PC-9 (cell line): ENCODE data around the gene BMP8A. TPM values are rescaled to one million over a fixed set of nuclear protein-coding genes. Genes with fewer than 3 reads are reported as not detected.
"Not testable (repeated sequence)": the region's sequence is repeated elsewhere in the genome, so short reads cannot be mapped to it uniquely, and the experiment has no call there.

Source experiments
- BruUV-seq: library from RNA; stranded (reverse); fragments of 400-500 nt; replicated peaks from 2 replicates; lab custom pipeline; 2021; lab: Mats Ljungman, UMichigan
- CTCF ChIA-PET: fragments of 300-600 bp; sonication (Branson Sonifier 250); formaldehyde crosslinking; loops from one replicate; lab custom pipeline; 2022; ENCODE audit warnings: antibody characterized with exemption; lab: Charles Lee
- POLR2A ChIA-PET: fragments of 300-600 bp; sonication (Branson Sonifier 250); formaldehyde crosslinking; loops from one replicate; lab custom pipeline; 2022; ENCODE audit warnings: antibody characterized with exemption; ENCODE audit not compliant: unreplicated experiment; lab: Charles Lee
- DNase-seq, 2 experiments: peaks; one replicate each; pipeline versions ENCODE4 v3.0.0 to v3.0.0-alpha.2; 2015 to 2022; ENCODE audit warnings: mixed read lengths in 1 of 2
- H2AFZ ChIP-seq: fragments of 200-600 bp; sonication (generic); 2 replicates; pipeline ENCODE4 v1.8.1; 2017; ENCODE audit warnings: antibody characterized with exemption
- H3F3A ChIP-seq: fragments of 200-600 bp; sonication (generic); 2 replicates; pipeline ENCODE4 v1.8.1; 2017; ENCODE audit warnings: antibody characterized with exemption, mild to moderate bottlenecking, low read depth; ENCODE audit not compliant: insufficient read depth
- H3K27ac ChIP-seq: fragments of 200-600 bp; sonication (generic); 2 replicates; pipeline ENCODE4 v1.6.1; 2016; ENCODE audit warnings: mixed run types
- H3K27me3 ChIP-seq: fragments of 200-600 bp; sonication (generic); 2 replicates; pipeline ENCODE4 v1.6.1; 2016; ENCODE audit warnings: low read depth, mixed run types; ENCODE audit not compliant: insufficient read depth
- H3K36me3 ChIP-seq: fragments of 200-600 bp; sonication (generic); 2 replicates; pipeline ENCODE4 v1.6.1; 2016; ENCODE audit warnings: low read depth, mixed run types
- H3K4me1 ChIP-seq: fragments of 200-600 bp; sonication (generic); replicated peaks from 2 replicates; pipeline ENCODE4 v1.6.1; 2016; ENCODE audit warnings: mixed run types; ENCODE audit not compliant: insufficient read depth
- H3K4me2 ChIP-seq: fragments of 200-600 bp; sonication (generic); 2 replicates; pipeline ENCODE4 v1.6.1; 2017; ENCODE audit warnings: mixed run types
- H3K4me3 ChIP-seq: fragments of 200-600 bp; sonication (generic); 2 replicates; pipeline ENCODE4 v1.6.1; 2016; ENCODE audit warnings: mixed run types
- H3K79me2 ChIP-seq: fragments of 200-600 bp; sonication (generic); 2 replicates; pipeline ENCODE4 v1.6.1; 2017; ENCODE audit warnings: low read depth, mixed run types
- H3K9me2 ChIP-seq: fragments of 200-600 bp; sonication (generic); 2 replicates; pipeline ENCODE4 v1.8.1; 2017; ENCODE audit warnings: mild to moderate bottlenecking; ENCODE audit not compliant: insufficient read depth
- H3K9me3 ChIP-seq: fragments of 200-600 bp; sonication (generic); 2 replicates; pipeline ENCODE4 v1.8.1; 2016; ENCODE audit warnings: low read depth; ENCODE audit not compliant: insufficient read depth
- H4K20me1 ChIP-seq: fragments of 200-600 bp; sonication (generic); 2 replicates; pipeline ENCODE4 v1.8.1; 2017; ENCODE audit not compliant: insufficient read depth
- EZH2 ChIP-seq: fragments of 200-600 bp; sonication (generic); IDR thresholded peaks from 2 replicates; pipeline ENCODE4 v1.8.0; 2017; ENCODE audit warnings: antibody characterized with exemption, low read depth
- intact Hi-C: fragments of 100-400 bp; cut with micrococcal nuclease; formaldehyde crosslinking; loops from one replicate; pipeline ENCODE4 v1.10.0; 2022; ENCODE audit not compliant: unreplicated experiment
- total RNA-seq: library from RNA; stranded (reverse); gene quantifications from 2 replicates; pipeline ENCODE4 v1.2.3, GENCODE V29; 2021
- TF ChIP-seq, protein P1 (sequence below): fragments of 200-600 bp; sonication (generic); conservative IDR thresholded peaks from 2 replicates; pipeline ENCODE4 v1.6.1; 2017; ENCODE audit warnings: mixed run types, antibody characterized with exemption, mild to moderate bottlenecking, moderate library complexity

The BMP8A gene
- total RNA-seq, 1 experiment from 2014 or later: 0.31 TPM

GRCh38 chr1:39526466-39527189 is 35.2 kb downstream of the BMP8A start:
- TF ChIP-seq, protein P1, sequence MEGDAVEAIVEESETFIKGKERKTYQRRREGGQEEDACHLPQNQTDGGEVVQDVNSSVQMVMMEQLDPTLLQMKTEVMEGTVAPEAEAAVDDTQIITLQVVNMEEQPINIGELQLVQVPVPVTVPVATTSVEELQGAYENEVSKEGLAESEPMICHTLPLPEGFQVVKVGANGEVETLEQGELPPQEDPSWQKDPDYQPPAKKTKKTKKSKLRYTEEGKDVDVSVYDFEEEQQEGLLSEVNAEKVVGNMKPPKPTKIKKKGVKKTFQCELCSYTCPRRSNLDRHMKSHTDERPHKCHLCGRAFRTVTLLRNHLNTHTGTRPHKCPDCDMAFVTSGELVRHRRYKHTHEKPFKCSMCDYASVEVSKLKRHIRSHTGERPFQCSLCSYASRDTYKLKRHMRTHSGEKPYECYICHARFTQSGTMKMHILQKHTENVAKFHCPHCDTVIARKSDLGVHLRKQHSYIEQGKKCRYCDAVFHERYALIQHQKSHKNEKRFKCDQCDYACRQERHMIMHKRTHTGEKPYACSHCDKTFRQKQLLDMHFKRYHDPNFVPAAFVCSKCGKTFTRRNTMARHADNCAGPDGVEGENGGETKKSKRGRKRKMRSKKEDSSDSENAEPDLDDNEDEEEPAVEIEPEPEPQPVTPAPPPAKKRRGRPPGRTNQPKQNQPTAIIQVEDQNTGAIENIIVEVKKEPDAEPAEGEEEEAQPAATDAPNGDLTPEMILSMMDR: no peak
- no peak for TF ChIP-seq EZH2

GRCh38 chr1:39527190-39527579 is 35.7 kb downstream of the BMP8A start:
- H4K20me1 ChIP-seq, H3K27me3 ChIP-seq, H3K27ac ChIP-seq, BruUV-seq, H3K4me1 ChIP-seq, H3K9me3 ChIP-seq, H3F3A ChIP-seq, POLR2A ChIA-PET, CTCF ChIA-PET, H3K4me2 ChIP-seq, H3K4me3 ChIP-seq, H3K79me2 ChIP-seq, DNase-seq, H2AFZ ChIP-seq, H3K36me3 ChIP-seq, H3K9me2 ChIP-seq, intact Hi-C loops: not testable (repeated sequence)

More at GRCh38 chr1:39526466-39527189, 35.2 kb downstream of the BMP8A start:
- Histone ChIP-seq H3K4me3 (no peak overlapping the region), H3K27me3 (no peaks in the 10 kb centered on the region), H3K79me2 (no peaks in the 10 kb centered on the region), H3K36me3 (no peaks in the 10 kb centered on the region), H3K9me2 (no peaks in the 10 kb centered on the region), H3K4me1 (no peaks in the 10 kb centered on the region), H3K27ac (no peak overlapping the region), H2AFZ (no peak overlapping the region), H3F3A (no peaks in the 10 kb centered on the region), H3K9me3 (no peaks in the 10 kb centered on the region), H3K4me2 (no peak overlapping the region), H4K20me1 (no peaks in the 10 kb centered on the region)
- CTCF ChIA-PET: no interaction called here
- no peak for DNase-seq
- POLR2A ChIA-PET: interaction anchor here (0.6 kb wide), 1 partner anchor 69 kb away, joined by 8 read pairs; no protein-coding TSS in a partner anchor
- BruUV-seq: no TSS peak
- intact Hi-C loops: no loop called here

- ChIA-PET CTCF (no interaction called here), POLR2A (no interaction called here)
- no peaks in the 10 kb centered on the region for H3K27me3 ChIP-seq
- no peak overlapping the region for H3K4me3 ChIP-seq
- no peak overlapping the region for H3K4me2 ChIP-seq
- no peaks in the 10 kb centered on the region for H3K79me2 ChIP-seq
- H3K4me1 ChIP-seq: no peaks in the 10 kb centered on the region
- no peaks in the 10 kb centered on the region for H3K36me3 ChIP-seq
- intact Hi-C loops: no loop called here
- no TSS peak for BruUV-seq
- no peaks in the 10 kb centered on the region for H4K20me1 ChIP-seq
- H3F3A ChIP-seq: no peaks in the 10 kb centered on the region
- no peaks in the 10 kb centered on the region for H3K9me2 ChIP-seq
- no peak for TF ChIP-seq EZH2
- TF ChIP-seq, protein P1: no peak
- no peak overlapping the region for H3K27ac ChIP-seq
- H2AFZ ChIP-seq: no peak overlapping the region
- no peaks in the 10 kb centered on the region for H3K9me3 ChIP-seq
- DNase-seq: no peak
Observed at GRCh38 chr1:39528082-39528481, 36.6 kb downstream of the BMP8A start.
